ENCODE data around the gene LAMA3.
"Not testable (repeated sequence)": the region's sequence is repeated elsewhere in the genome, so short reads cannot be mapped to it uniquely, and the experiment has no call there.

The LAMA3 gene

GRCh38 chr18:23733265-23733664, 44.0 kb downstream of the LAMA3 start:
- DNase-seq: not testable (repeated sequence)

GRCh38 chr18:23733895-23734294, 44.6 kb downstream of the LAMA3 start:
- no peak for DNase-seq

GRCh38 chr18:23735021-23735464, 45.8 kb downstream of the LAMA3 start:
- no peak for DNase-seq

- DNase-seq: no peak
These were observed 48.3 kb downstream of the LAMA3 start for GRCh38 chr18:23737578-23737977.

- DNase-seq: no peak
These were observed 48.9 kb downstream of the LAMA3 start for GRCh38 chr18:23738151-23738550.

- DNase-seq: no peak
These were observed 49.3 kb downstream of the LAMA3 start for GRCh38 chr18:23738575-23738974.

GRCh38 chr18:23740105-23740830, 51.0 kb downstream of the LAMA3 start:
- no peak for DNase-seq

GRCh38 chr18:23741967-23742366, 52.7 kb downstream of the LAMA3 start:
- not testable (repeated sequence) for DNase-seq

GRCh38 chr18:23743733-23744333, 54.6 kb downstream of the LAMA3 start:
- DNase-seq: no peak

- DNase-seq: no peak
These were observed 56.1 kb downstream of the LAMA3 start for GRCh38 chr18:23745366-23745765.

GRCh38 chr18:23746851-23747250, 57.6 kb downstream of the LAMA3 start:
- no peak for DNase-seq

GRCh38 chr18:23752363-23752762, 63.1 kb downstream of the LAMA3 start:
- DNase-seq: no peak

GRCh38 chr18:23752796-23753195, 63.5 kb downstream of the LAMA3 start:
- no peak for DNase-seq

GRCh38 chr18:23756590-23757436, 67.6 kb downstream of the LAMA3 start:
- no peak for DNase-seq

- DNase-seq: no peak
These were observed 68.1 kb downstream of the LAMA3 start for GRCh38 chr18:23757437-23757733.

- DNase-seq: no peak
These were observed 69.0 kb downstream of the LAMA3 start for GRCh38 chr18:23758281-23758680.

- DNase-seq: no peak
These were observed 72.7 kb downstream of the LAMA3 start for GRCh38 chr18:23761941-23762340.

- no peak for DNase-seq
These were observed 74.1 kb downstream of the LAMA3 start for GRCh38 chr18:23763343-23763742.

GRCh38 chr18:23765931-23766330, 76.7 kb downstream of the LAMA3 start:
- no peak for DNase-seq

- DNase-seq: no peak
These were observed 83.2 kb downstream of the LAMA3 start for GRCh38 chr18:23772327-23773024.

GRCh38 chr18:23776306-23776705, 87.1 kb downstream of the LAMA3 start:
- DNase-seq: no peak

- no peak for DNase-seq
These were observed 89.6 kb downstream of the LAMA3 start for GRCh38 chr18:23778828-23779227.

GRCh38 chr18:23779696-23780303, 90.5 kb downstream of the LAMA3 start:
- no peak for DNase-seq

Data from AML-193 (cell line).